Measurements from ENCODE around the gene CDC42SE1.

- TF ChIP-seq, protein P1, sequence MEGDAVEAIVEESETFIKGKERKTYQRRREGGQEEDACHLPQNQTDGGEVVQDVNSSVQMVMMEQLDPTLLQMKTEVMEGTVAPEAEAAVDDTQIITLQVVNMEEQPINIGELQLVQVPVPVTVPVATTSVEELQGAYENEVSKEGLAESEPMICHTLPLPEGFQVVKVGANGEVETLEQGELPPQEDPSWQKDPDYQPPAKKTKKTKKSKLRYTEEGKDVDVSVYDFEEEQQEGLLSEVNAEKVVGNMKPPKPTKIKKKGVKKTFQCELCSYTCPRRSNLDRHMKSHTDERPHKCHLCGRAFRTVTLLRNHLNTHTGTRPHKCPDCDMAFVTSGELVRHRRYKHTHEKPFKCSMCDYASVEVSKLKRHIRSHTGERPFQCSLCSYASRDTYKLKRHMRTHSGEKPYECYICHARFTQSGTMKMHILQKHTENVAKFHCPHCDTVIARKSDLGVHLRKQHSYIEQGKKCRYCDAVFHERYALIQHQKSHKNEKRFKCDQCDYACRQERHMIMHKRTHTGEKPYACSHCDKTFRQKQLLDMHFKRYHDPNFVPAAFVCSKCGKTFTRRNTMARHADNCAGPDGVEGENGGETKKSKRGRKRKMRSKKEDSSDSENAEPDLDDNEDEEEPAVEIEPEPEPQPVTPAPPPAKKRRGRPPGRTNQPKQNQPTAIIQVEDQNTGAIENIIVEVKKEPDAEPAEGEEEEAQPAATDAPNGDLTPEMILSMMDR (IDR thresholded peaks at IDR 0.05): no peak
- no peak for TF ChIP-seq EP300 (IDR thresholded peaks at IDR 0.05)
- no peak for TF ChIP-seq POLR2AphosphoS5 (IDR thresholded peaks at IDR 0.05)
- no peak for TF ChIP-seq POLR2A (IDR thresholded peaks at IDR 0.05)
These were observed 49.1 kb downstream of the CDC42SE1 start for GRCh38 chr1:151010346-151010726.

All from sigmoid colon (tissue), 4 donors.